Trophoblast cell (in vitro differentiated cells and primary cell): ENCODE data around the gene BAHD1.
A peak's percentile ranks its signal among the peaks of the same experiment; 100 is the strongest.

Experiments
- DNase-seq, 2 donors: peaks; one replicate each; pipeline ENCODE4 v3.0.0-alpha.2; 2016
- H2AFZ ChIP-seq: 2 replicates; pipeline ENCODE4 v1.6.1; 2013; ENCODE audit warnings: low read length, moderate library complexity, mild to moderate bottlenecking; ENCODE audit not compliant: insufficient read depth, poor library complexity
- H2AK5ac ChIP-seq: 2 replicates; pipeline ENCODE4 v1.6.1; 2013; ENCODE audit warnings: mild to moderate bottlenecking, low read length
- H2BK120ac ChIP-seq: 2 replicates; pipeline ENCODE4 v1.6.1; 2013; ENCODE audit warnings: low read length, mild to moderate bottlenecking, moderate library complexity; ENCODE audit not compliant: insufficient read depth, poor library complexity
- H2BK12ac ChIP-seq: 2 replicates; pipeline ENCODE4 v1.6.1; 2013; ENCODE audit warnings: mild to moderate bottlenecking, low read length, moderate library complexity
- H2BK5ac ChIP-seq: 2 replicates; pipeline ENCODE4 v1.6.1; 2013; ENCODE audit warnings: low read length, low read depth, moderate library complexity, mild to moderate bottlenecking; ENCODE audit not compliant: poor library complexity
- H3K14ac ChIP-seq: 2 replicates; pipeline ENCODE4 v1.6.1; 2013; ENCODE audit warnings: mild to moderate bottlenecking, low read length
- H3K18ac ChIP-seq: 2 replicates; pipeline ENCODE4 v1.6.1; 2013; ENCODE audit warnings: mild to moderate bottlenecking, low read length
- H3K23ac ChIP-seq: 2 replicates; pipeline ENCODE4 v1.6.1; 2013; ENCODE audit warnings: low read length
- H3K27ac ChIP-seq: 2 replicates; pipeline ENCODE4 v1.5.1; 2013; ENCODE audit warnings: low read depth, mild to moderate bottlenecking, inconsistent platforms, low read length, moderate library complexity
- H3K27me3 ChIP-seq: 2 replicates; pipeline ENCODE4 v1.6.1; 2013; ENCODE audit warnings: inconsistent platforms, mild to moderate bottlenecking, low read length, moderate library complexity; ENCODE audit not compliant: insufficient read depth
- H3K36me3 ChIP-seq, 2 experiments: 1 replicate in 1 of 2; 2 replicates in 1 of 2; pipeline ENCODE4 v1.6.1; 2013; ENCODE audit warnings: low read length in 2 of 2, mild to moderate bottlenecking in 2 of 2, moderate library complexity in 1 of 2; ENCODE audit not compliant: insufficient read depth in 2 of 2, control insufficient read depth in 1 of 2
- H3K4ac ChIP-seq: 2 replicates; pipeline ENCODE4 v1.6.1; 2013; ENCODE audit warnings: low read depth, mild to moderate bottlenecking, low read length, moderate library complexity
- H3K4me1 ChIP-seq, 2 experiments: 1 replicate in 1 of 2; 2 replicates in 1 of 2; pipeline ENCODE4 v1.6.1; 2013; ENCODE audit warnings: low read length in 2 of 2, mild to moderate bottlenecking in 2 of 2, moderate library complexity in 1 of 2; ENCODE audit not compliant: insufficient read depth in 2 of 2, control insufficient read depth in 1 of 2
- H3K4me2 ChIP-seq: 2 replicates; pipeline ENCODE4 v1.6.1; 2013; ENCODE audit warnings: inconsistent platforms, mild to moderate bottlenecking, low read length, moderate library complexity
- H3K4me3 ChIP-seq: 2 replicates; pipeline ENCODE4 v1.5.1; 2013; ENCODE audit warnings: mild to moderate bottlenecking, low read depth, low read length, inconsistent platforms
- H3K79me1 ChIP-seq: one replicate; pipeline ENCODE4 v1.6.1; 2013; ENCODE audit warnings: low read length
- H3K79me2 ChIP-seq: 2 replicates; pipeline ENCODE4 v1.6.1; 2013; ENCODE audit warnings: low read length, mild to moderate bottlenecking; ENCODE audit not compliant: control insufficient read depth, insufficient read depth, poor library complexity
- H3K9ac ChIP-seq: 2 replicates; pipeline ENCODE4 v1.6.1; 2013; ENCODE audit warnings: mild to moderate bottlenecking, low read length
- H3K9me3 ChIP-seq: 2 replicates; pipeline ENCODE4 v1.6.1; 2013; ENCODE audit warnings: low read depth, mild to moderate bottlenecking, control low read depth, inconsistent platforms, low read length; ENCODE audit not compliant: insufficient read depth
- H4K12ac ChIP-seq: 2 replicates; pipeline ENCODE4 v1.6.1; 2013; ENCODE audit warnings: low read depth, mild to moderate bottlenecking, low read length, moderate library complexity
- H4K8ac ChIP-seq: 2 replicates; pipeline ENCODE4 v1.6.1; 2013; ENCODE audit warnings: low read depth, mild to moderate bottlenecking, low read length, moderate library complexity
- H4K91ac ChIP-seq: one replicate; pipeline ENCODE4 v1.6.1; 2013; ENCODE audit warnings: low read depth, mild to moderate bottlenecking, low read length, moderate library complexity
- WGBS: extraction: QIAGEN DNeasy Blood & Tissue Kit; methylation state at CpG from one replicate; pipeline ENCODE4 v1.1.7; 2013; ENCODE audit warnings: missing lambda C conversion rate; ENCODE audit not compliant: insufficient read length, insufficient coverage; ENCODE audit errors: extremely low coverage; 5-methylcytosine and 5-hydroxymethylcytosine counted together

BAHD1 gene

DNA sequence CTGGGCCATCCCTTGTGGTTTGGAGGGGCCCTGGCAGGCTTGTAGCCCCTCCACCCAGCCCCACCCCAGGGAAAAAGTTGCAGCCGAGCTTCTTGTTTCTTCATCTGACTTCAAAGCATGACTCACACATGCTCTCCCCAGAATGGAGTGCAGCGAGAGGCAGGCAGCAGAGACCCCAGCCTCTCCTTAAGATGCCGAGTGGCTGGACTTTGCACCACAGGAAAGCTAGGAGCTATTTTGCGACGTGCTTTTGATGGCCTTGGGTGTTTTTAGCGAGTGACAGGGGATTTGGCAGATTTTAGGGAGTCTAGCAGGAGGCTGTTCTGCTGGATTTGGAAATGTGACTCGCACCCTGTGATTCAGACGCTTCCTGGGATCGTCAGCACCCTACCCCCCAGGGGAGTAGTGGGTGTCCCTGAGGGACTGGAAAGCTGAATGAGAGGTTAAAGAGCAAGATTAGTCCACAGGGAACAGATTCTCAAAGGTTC, 14.2 kb downstream of the BAHD1 start:
- Histone ChIP-seq H3K9ac (no peak overlapping the region), H3K79me1 (no peaks in the 10 kb centered on the region), H2AFZ (no peak overlapping the region), H3K4me1 (peaks cover 25 to 30% of the 10 kb centered on the region in 2 experiments), H4K12ac (no peak overlapping the region), H2AK5ac (no peak overlapping the region), H3K23ac (no peak overlapping the region), H3K27ac (no peak overlapping the region), H3K79me2 (peaks cover 5% of the 10 kb centered on the region), H2BK120ac (no peak overlapping the region), H3K18ac (no peak overlapping the region), H3K14ac (no peak overlapping the region), H3K27me3 (no peaks in the 10 kb centered on the region), H3K9me3 (no peaks in the 10 kb centered on the region), H3K4ac (no peak overlapping the region), H3K4me2 (peak overlapping the region; percentile 8), H2BK12ac (no peak overlapping the region), H4K8ac (no peak overlapping the region), H2BK5ac (no peak overlapping the region), H3K36me3 (peaks cover 14 to 15% of the 10 kb centered on the region in 2 experiments), H4K91ac (no peak overlapping the region), H3K4me3 (no peak overlapping the region)
- WGBS, result no CpG with 5 or more reads among the region's 9 CpGs
- DNase-seq, result no peak

DNA sequence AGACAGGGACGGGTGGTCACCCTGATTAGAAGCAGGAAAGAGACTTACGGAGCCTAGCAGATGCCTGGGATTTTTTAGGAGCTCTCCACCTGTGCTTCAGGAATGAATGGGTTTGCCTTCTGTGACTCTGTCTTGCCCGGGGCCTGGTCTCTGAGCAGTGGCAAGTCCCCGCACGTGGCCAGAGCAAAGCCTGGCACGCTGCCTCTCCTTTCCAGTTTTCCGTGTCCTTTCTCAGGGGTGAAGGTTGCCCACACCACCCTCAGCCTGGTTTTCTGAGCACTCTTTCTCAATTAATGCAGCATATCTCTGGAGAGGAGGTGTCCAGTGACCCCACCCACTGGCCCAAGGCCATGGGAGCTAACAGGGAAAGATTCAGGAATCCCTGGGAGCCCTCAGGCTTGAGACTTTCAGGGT, 15.6 kb downstream of the BAHD1 start:
- H4K91ac ChIP-seq, result no peak overlapping the region
- no peaks in the 10 kb centered on the region for H3K79me1 ChIP-seq
- peaks cover 14 to 15% of the 10 kb centered on the region in 2 experiments for H3K36me3 ChIP-seq
- no peak overlapping the region for H2BK12ac ChIP-seq
- H3K4ac ChIP-seq, result no peak overlapping the region
- H4K8ac ChIP-seq, result no peak overlapping the region
- H2AFZ ChIP-seq, result no peak overlapping the region
- no peak overlapping the region for H3K23ac ChIP-seq
- no peak overlapping the region for H3K27ac ChIP-seq
- no peaks in the 10 kb centered on the region for H3K9me3 ChIP-seq
- no peak overlapping the region for H2BK120ac ChIP-seq
- no peak overlapping the region for H3K14ac ChIP-seq
- no peak overlapping the region for H4K12ac ChIP-seq
- H3K4me1 ChIP-seq, result peaks cover 27 to 39% of the 10 kb centered on the region in 2 experiments
- no peak overlapping the region for H3K18ac ChIP-seq
- peak; percentile 78 to 79 for DNase-seq
- no peak overlapping the region for H3K4me3 ChIP-seq
- no peak overlapping the region for H2BK5ac ChIP-seq
- WGBS, result no CpG with 5 or more reads among the region's 7 CpGs
- H2AK5ac ChIP-seq, result no peak overlapping the region
- peaks cover 5% of the 10 kb centered on the region for H3K79me2 ChIP-seq
- no peak overlapping the region for H3K9ac ChIP-seq
- no peaks in the 10 kb centered on the region for H3K27me3 ChIP-seq
- H3K4me2 ChIP-seq, result no peak overlapping the region

DNA sequence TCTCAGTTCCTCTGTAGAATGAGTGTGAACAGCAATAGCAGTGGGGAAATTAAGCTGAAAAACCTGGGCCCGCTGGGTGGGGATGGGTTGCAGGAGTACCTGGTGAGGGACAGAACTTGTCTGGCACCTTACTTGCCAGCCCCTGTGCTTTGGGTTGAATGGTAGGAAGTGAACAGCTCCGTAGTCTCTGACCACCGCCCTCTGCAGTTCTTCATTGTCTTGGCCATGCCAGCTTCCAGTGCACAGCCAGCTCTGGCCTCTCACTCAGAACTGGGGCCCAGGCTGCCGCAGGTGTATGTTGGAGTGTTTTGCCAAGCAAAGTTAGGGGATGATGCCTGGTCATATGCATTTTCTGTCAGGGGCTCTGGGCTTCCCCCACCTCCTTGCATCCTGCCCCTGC, 16.0 kb downstream of the BAHD1 start:
- H2AK5ac ChIP-seq, result no peak overlapping the region

DNA sequence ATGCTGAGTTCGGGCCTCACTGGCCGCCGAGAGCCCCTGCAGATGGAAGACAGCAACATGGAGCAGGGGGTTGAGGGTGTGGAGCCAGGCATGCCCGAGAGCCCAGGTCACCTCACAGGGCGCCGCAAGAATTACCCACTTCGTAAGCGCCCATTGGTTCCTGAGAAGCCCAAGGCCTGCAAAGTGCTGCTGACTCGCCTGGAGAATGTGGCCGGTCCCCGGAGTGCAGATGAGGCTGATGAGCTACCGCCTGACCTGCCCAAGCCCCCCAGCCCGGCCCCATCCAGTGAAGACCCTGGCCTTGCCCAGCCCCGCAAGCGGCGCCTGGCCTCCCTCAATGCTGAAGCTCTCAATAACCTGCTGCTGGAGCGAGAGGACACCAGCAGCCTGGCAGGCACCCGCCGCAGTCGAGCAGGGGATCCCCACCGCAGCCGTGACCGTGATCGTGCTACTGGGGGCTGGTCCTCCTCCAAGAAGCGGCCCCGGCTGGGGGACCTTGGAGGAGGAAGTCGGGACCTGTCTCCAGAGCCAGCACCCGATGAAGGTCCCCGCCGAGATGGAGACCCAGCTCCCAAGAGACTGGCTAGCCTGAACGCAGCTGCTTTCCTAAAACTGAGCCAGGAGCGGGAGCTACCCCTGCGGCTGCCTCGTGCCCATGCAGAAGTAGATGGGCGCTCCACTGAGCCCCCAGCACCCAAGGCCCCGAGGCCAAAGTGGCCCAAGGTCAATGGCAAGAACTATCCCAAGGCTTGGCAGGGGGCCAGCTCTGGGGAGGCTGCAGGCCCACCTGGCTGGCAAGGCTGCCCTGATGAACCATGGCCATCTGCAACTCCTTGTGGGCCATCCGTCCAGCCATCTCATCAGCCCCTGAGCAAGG, 18.0 kb downstream of the BAHD1 start:
- Histone ChIP-seq H2AFZ (no peak overlapping the region), H3K23ac (no peak overlapping the region), H3K18ac (no peak overlapping the region), H2BK5ac (no peak overlapping the region), H3K4me2 (no peak overlapping the region), H2BK120ac (no peak overlapping the region), H3K9me3 (peaks cover 3% of the 10 kb centered on the region), H3K36me3 (peaks cover 23 to 27% of the 10 kb centered on the region in 2 experiments), H3K4ac (peak overlapping the region; percentile 20), H4K12ac (no peak overlapping the region), H3K14ac (no peak overlapping the region), H3K79me2 (peaks cover 4% of the 10 kb centered on the region), H2AK5ac (no peak overlapping the region), H3K27ac (no peak overlapping the region), H4K91ac (no peak overlapping the region), H3K4me1 (peaks cover 27 to 39% of the 10 kb centered on the region in 2 experiments), H3K79me1 (no peaks in the 10 kb centered on the region), H3K27me3 (no peaks in the 10 kb centered on the region), H3K4me3 (no peak overlapping the region), H3K9ac (no peak overlapping the region), H2BK12ac (no peak overlapping the region), H4K8ac (no peak overlapping the region)
- no CpG with 5 or more reads among the region's 37 CpGs for WGBS
- DNase-seq, result no peak

More for the DNA sequence above, 16.0 kb downstream of the BAHD1 start:
- Histone ChIP-seq H4K12ac (no peak overlapping the region), H3K14ac (no peak overlapping the region), H3K23ac (no peak overlapping the region), H3K27ac (no peak overlapping the region), H3K4ac (peak overlapping the region; percentile 19), H3K4me3 (no peak overlapping the region), H3K4me2 (no peak overlapping the region), H2BK5ac (no peak overlapping the region), H4K8ac (no peak overlapping the region), H3K27me3 (no peaks in the 10 kb centered on the region), H2AFZ (no peak overlapping the region), H3K9ac (no peak overlapping the region), H3K79me1 (no peaks in the 10 kb centered on the region), H2BK120ac (no peak overlapping the region), H4K91ac (no peak overlapping the region), H2BK12ac (no peak overlapping the region), H3K9me3 (no peaks in the 10 kb centered on the region), H3K4me1 (peaks cover 27 to 39% of the 10 kb centered on the region in 2 experiments), H3K36me3 (peaks cover 14 to 15% of the 10 kb centered on the region in 2 experiments), H3K18ac (no peak overlapping the region), H3K79me2 (peaks cover 4% of the 10 kb centered on the region)
- no CpG with 5 or more reads among the region's 4 CpGs for WGBS
- DNase-seq, result no peak
